Mesodermal cell (in vitro differentiated cells): ENCODE data around the gene THRA.

ENCODE experiments used
- H3K27ac ChIP-seq: 2 replicates; pipeline ENCODE4 v1.7.0; 2013; ENCODE audit warnings: mild to moderate bottlenecking, low read depth, low read length, moderate library complexity; ENCODE audit not compliant: severe bottlenecking
- H3K36me3 ChIP-seq: 2 replicates; pipeline ENCODE4 v1.7.1; 2013; ENCODE audit warnings: mild to moderate bottlenecking, low read length, moderate library complexity; ENCODE audit not compliant: control insufficient read depth, insufficient read depth
- H3K4me1 ChIP-seq: one replicate; pipeline ENCODE4 v1.7.1; 2013; ENCODE audit warnings: mild to moderate bottlenecking, low read length; ENCODE audit not compliant: insufficient read depth, control insufficient read depth, poor library complexity, severe bottlenecking
- H3K4me3 ChIP-seq: 2 replicates; pipeline ENCODE4 v1.7.0; 2013; ENCODE audit warnings: low read length, control low read depth, mild to moderate bottlenecking; ENCODE audit not compliant: insufficient read depth, poor library complexity, severe bottlenecking; ENCODE audit errors: extremely low read depth
- H3K9me3 ChIP-seq: 2 replicates; pipeline ENCODE4 v1.7.1; 2013; ENCODE audit warnings: mild to moderate bottlenecking, low read length, moderate library complexity; ENCODE audit not compliant: control insufficient read depth
- WGBS, 2 experiments: methylation state at CpG; one replicate each; pipeline ENCODE4 v1.1.5; 2013; ENCODE audit warnings: missing lambda C conversion rate in 2 of 2; ENCODE audit not compliant: insufficient coverage in 2 of 2; 5-methylcytosine and 5-hydroxymethylcytosine counted together

The THRA gene

GRCh38 chr17:40089077-40089895 is 26.5 kb downstream of the THRA start:
- H3K36me3 ChIP-seq = peaks cover 49% of the 10 kb centered on the region
- no peak overlapping the region for H3K27ac ChIP-seq
- H3K4me1 ChIP-seq = peaks cover 18% of the 10 kb centered on the region
- H3K4me3 ChIP-seq = no peak overlapping the region
- H3K9me3 ChIP-seq = no peaks in the 10 kb centered on the region
- WGBS, 2 experiments = 90 to 92% methylated on average over 14 to 17 of the region's 26 CpGs

DNA sequence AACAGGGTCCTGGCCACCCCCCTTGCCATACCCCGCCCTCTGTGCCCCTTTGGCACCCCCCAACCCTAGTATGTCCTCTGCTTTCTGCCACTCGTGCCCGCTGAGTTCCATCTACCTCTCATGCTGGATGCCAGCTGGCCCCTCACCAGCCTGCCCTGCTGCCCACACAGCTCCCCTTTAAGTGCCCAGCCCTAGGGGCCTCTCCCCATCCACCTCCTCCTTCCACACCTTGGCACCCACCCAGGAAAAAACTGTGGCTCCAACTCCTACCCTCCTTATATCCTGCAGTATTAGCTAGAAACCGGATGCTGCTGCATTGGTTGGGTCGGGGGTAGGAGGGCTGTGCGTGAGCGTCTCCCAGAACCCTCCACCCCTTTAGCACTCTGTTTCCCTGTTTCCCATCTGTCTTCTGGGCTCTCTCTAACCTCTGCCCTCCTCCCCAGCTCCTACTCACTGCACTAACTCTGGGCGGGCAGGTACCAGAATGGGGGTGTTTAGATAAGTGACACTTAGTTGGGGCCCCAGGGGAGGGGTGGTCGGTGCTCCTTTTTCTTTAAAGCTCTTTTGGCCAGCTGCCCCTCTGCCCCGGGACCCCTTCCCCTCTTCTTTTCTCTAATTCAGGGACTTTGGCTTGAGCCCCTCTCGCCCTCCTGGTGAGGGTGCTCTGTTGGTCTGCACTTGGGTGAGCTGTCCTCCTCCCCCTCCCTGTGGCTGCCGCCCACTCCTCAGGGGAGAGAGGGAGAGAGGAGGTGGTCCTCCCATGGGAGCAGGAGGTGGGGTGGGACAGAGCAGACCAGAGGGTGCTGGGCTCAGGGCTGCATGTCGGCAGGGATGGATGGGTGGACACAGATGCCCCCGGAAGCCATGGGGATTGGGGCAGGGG is 27.7 kb downstream of the THRA start:
- Histone ChIP-seq H3K4me1 (peaks cover 18% of the 10 kb centered on the region), H3K27ac (no peak overlapping the region), H3K4me3 (no peak overlapping the region), H3K9me3 (no peaks in the 10 kb centered on the region), H3K36me3 (peaks cover 54% of the 10 kb centered on the region)
- 91 to 93% methylated on average over 4 to 5 of the region's 14 CpGs for WGBS, 2 experiments

DNA sequence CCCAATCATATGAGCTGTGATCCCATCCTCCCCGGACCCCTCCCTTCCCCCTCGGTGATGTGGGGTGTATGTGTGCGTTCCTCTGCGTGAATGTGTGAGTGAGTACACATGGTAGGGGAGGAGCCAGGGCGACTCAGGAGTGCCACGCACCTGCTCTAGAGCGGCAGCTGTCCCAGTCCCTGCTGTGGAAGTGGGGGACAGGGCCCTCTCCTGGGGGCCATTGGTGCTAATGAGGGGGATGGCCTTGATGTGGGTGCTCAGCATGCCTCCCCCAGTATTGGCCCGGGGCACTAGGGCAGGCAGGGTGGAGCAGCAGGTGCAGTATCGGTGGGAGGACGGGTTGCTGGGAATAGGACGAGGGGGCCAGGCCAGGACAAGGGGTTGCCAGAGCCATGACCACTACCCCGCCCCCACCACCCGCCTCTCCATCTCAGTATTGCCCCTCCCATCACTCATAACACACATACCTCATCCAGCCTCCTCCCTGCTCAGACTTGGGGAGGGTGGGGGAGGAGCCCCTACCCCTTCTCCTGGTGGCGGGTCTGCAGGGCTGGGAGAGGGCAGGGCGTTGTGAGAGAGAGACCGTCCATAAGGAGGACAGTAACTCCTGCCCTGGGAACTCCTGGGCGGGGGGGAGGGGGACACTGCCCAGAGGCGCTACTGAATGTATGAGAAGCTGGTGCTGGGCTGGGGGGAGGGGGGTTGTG is 29.1 kb downstream of the THRA start:
- Histone ChIP-seq H3K36me3 (peaks cover 60% of the 10 kb centered on the region), H3K27ac (no peak overlapping the region), H3K4me1 (peaks cover 18% of the 10 kb centered on the region), H3K4me3 (no peak overlapping the region), H3K9me3 (no peaks in the 10 kb centered on the region)
- WGBS, 2 experiments = 70 to 83% methylated on average over 6 to 8 of the region's 18 CpGs

DNA sequence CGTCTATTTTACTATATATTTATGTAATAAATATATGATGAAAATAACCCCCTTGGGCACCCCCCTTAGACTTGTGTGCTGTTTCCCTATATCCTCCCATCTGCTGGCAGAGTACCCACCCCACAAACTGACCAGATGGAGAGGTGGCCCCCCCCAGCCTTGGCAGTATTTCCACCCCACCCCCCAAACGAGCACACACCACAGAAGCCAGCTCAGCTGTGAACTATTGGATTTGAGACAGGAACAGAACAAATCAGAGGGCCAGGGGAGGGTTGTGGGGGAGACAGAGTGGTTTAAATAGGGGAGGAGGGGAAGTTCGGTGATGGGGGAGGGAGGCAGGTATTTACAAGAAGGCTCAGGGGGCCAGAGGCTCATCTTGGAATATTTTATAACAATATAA is 29.8 kb downstream of the THRA start:
- Histone ChIP-seq H3K36me3 (peaks cover 59% of the 10 kb centered on the region), H3K4me1 (peaks cover 18% of the 10 kb centered on the region), H3K27ac (no peak overlapping the region), H3K4me3 (no peak overlapping the region), H3K9me3 (no peaks in the 10 kb centered on the region)
- WGBS, 2 experiments = no CpG with 5 or more reads among the region's 3 CpGs

GRCh38 chr17:40093005-40093579 is 30.3 kb downstream of the THRA start:
- H3K4me1 ChIP-seq = peaks cover 18% of the 10 kb centered on the region
- no peaks in the 10 kb centered on the region for H3K9me3 ChIP-seq
- H3K27ac ChIP-seq = no peak overlapping the region
- peaks cover 58% of the 10 kb centered on the region for H3K36me3 ChIP-seq
- WGBS, 2 experiments = 97% methylated on average over 26 to 28 of the region's 29 CpGs
- no peak overlapping the region for H3K4me3 ChIP-seq

GRCh38 chr17:40093580-40094201 is 30.9 kb downstream of the THRA start:
- Histone ChIP-seq H3K36me3 (peaks cover 52% of the 10 kb centered on the region), H3K4me3 (no peak overlapping the region), H3K9me3 (no peaks in the 10 kb centered on the region), H3K4me1 (peaks cover 24% of the 10 kb centered on the region), H3K27ac (no peak overlapping the region)
- 96 to 97% methylated on average over 15 to 16 of the region's 16 CpGs for WGBS, 2 experiments

DNA sequence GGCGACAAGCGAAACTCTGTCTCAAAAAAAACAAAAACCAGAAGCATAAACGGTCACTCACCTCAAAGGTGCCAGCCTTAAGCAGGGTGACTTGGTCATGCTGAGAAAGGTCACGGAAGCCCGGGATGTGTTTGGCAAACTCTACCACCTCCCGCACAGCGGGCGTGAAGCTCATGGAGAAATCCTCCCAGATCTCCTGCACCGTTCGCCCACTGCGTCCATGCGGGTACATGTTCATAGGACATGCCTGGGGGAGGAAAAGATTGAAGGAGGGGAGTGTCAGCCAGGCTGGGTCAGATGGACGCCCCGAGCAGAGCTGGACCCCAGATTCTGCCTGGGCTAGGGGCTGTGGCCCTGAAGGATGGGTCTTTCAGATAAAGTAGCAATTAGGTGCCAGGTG is 32.1 kb downstream of the THRA start:
- WGBS, 2 experiments = 95 to 100% methylated on average over 11 to 12 of the region's 14 CpGs
- Histone ChIP-seq H3K36me3 (peaks cover 52% of the 10 kb centered on the region), H3K9me3 (no peaks in the 10 kb centered on the region), H3K4me1 (peaks cover 25% of the 10 kb centered on the region), H3K27ac (no peak overlapping the region), H3K4me3 (no peak overlapping the region)

DNA sequence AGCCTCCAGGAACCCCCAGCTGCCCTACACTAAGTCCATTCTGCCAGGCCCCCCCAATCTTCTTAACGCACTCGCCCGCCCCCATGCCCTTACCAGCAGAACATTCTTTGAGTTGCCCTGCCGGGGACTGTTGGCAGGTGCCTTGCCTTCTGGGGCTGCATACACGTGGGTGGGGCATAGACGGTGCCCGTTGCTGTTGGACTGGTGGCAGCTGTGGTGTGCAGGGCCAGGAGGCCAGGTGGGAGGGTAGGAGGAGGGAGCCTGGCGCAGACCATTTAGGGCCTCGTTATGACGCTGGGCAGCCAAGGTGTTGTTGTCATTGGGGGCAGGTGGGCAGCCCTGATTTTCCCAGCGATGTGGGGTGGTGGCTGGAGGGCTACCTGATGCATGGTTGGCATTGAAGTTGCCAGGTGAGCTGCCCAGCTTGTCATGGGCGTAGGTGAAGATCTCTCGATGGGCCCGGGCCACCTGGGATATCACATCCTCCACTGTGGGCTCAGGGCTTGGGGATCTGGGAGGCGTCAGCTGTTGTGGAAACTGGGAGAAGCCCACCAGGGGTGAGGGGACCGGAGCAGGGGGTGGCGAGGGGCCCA is 32.7 kb downstream of the THRA start:
- no peaks in the 10 kb centered on the region for H3K9me3 ChIP-seq
- no peak overlapping the region for H3K27ac ChIP-seq
- peaks cover 25% of the 10 kb centered on the region for H3K4me1 ChIP-seq
- WGBS, 2 experiments = 96 to 98% methylated on average over 11 to 14 of the region's 17 CpGs
- no peak overlapping the region for H3K4me3 ChIP-seq
- H3K36me3 ChIP-seq = peaks cover 48% of the 10 kb centered on the region

GRCh38 chr17:40095944-40096791 is 33.4 kb downstream of the THRA start:
- H3K4me3 ChIP-seq = no peak overlapping the region
- H3K27ac ChIP-seq = no peak overlapping the region
- WGBS, 2 experiments = 95 to 97% methylated on average over 19 to 20 of the region's 23 CpGs
- peaks cover 24% of the 10 kb centered on the region for H3K4me1 ChIP-seq
- H3K36me3 ChIP-seq = peaks cover 48% of the 10 kb centered on the region
- no peaks in the 10 kb centered on the region for H3K9me3 ChIP-seq
